ENCODE measurements around the gene DISP3.

The DISP3 gene

DNA sequence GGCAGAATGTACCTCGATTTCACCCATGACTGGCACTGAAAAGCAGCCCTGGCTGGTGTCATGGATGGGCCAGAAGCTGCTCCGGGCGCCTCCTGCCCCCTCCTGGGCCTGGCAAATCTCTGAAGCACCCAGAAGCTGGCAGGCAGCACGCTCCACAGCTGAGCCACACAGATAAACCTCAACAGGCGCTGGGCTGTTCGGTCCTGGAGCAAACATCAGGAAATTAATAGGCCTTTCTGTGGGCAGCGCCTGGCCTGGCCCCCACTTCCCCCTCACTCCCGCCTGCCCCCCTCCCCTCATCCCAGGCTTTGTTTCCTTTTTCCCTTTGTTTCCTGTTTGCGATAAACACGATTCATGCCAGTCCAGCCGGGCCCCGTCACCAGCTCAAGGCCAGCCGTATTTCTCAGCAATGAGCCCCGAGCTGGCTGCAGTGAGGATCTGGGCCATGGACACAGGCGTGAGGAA is 20.1 kb upstream of the DISP3 start:
- DNase-seq: no peak

GRCh38 chr1:11461531-11462137 is 17.3 kb upstream of the DISP3 start:
- no peak for DNase-seq

DNA sequence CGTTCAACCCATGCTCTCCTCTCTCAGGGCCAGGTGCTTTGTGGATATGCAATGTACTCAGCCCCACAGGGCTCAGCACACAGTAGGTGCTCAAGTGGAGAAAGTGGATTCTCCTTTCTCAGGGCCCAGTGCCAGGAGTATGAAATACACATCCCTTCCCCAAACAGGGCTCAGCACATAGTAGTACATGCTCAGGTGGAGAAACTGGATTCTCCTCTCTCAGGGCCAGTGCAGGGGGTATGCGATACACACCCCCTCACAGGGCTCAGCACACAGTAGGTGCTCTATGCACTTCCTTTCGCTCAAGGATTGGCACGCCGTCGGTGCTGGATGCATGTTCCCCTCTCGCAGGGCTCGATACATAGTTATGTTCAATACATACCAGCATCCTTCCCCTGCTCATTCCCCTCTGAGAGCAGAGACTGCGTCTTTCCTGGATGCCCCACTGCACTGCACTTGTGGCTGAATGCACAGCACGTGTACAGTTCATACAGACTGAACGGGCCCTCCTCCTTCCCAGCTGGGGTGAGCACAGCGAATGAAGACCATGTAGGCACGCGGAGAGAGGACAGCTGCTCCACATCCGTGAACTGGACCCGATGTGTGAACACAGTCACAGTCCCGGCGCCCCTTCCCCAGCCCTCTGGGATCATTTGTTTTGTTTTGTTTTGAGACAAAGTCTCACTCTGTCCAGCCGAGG is 16.6 kb upstream of the DISP3 start:
- no peak for DNase-seq

DNA sequence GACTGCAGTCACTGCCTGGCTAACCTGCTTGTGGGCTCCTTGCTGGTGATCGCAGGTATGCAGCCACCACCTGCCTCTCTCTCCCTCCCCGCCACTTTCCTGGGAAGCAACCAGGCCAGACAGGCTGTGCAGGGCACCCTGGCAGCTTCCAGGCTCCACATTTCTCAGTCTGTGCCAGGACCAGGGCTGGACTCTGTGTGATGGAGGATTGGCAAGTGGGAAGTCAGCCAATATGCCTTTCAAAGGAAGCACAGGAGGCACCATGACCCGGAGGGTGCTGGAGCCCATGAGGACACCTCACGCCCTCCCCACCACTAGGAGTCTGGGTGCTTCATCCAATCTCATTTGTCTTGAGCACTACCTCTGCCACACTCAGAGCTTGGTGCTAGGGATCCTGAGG is 15.8 kb upstream of the DISP3 start:
- no peak for DNase-seq

DNA sequence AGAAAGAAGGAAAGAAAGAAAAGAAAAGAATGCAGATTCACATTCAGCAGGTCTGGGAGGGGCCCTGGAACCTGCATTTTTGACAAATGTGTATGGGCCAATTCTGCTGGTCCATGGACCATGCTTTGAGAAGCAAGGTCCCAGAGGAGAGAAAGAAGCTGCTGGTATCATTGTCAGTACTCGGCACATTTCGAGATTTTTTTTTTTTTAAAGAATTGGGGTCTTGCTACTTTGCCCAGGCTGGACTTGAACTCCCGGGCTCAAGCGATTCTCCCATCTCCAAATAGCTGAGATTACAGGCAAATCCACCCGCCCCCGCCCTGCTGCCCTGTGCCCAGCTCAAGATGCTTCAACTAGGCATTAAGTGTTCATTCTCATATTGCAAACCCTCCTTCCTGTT is 13.6 kb upstream of the DISP3 start:
- no peak for DNase-seq

DNA sequence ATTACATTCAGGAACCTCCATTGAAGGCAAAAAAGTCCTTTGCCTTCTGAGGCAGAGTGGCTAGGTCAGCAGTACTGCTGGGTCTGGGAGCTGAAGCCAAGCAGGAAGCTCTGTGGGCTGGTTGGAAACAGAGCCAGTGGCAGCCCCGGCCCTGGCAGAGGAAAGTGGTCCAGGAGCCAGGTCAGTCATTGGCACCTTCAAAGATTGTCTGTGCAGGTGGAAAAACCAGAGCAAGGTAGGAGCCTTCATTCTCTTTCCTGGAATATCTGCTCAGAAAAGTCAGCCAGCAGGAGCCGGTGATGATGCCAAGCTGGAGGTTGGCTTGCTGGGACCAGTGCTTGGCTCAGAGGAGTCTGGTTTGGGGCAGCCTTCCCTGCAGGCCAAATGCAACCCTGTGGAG is 12.5 kb upstream of the DISP3 start:
- no peak for DNase-seq

DNA sequence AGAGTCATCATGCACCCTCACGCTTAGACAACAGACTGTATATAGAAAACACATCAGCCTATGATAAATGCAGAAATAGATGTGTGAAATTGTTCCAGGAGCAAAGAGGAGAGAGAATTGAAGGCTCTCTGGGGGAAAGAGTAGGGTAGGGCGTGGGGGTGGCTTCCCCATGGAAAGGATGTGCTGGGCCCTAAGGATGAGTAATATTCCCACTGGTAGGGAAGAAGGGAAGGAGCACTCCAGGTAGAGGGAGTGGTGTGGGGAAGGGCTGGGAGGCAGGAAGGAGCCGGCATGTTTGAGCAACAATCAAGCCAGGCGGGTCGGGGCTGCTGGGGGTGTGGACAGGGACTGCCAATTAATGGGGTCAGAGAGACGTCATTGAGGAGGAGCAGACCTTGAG is 10.1 kb upstream of the DISP3 start:
- no peak for DNase-seq

- no peak for DNase-seq
Measured at GRCh38 chr1:11470912-11471311, 8.0 kb upstream of the DISP3 start.

DNA sequence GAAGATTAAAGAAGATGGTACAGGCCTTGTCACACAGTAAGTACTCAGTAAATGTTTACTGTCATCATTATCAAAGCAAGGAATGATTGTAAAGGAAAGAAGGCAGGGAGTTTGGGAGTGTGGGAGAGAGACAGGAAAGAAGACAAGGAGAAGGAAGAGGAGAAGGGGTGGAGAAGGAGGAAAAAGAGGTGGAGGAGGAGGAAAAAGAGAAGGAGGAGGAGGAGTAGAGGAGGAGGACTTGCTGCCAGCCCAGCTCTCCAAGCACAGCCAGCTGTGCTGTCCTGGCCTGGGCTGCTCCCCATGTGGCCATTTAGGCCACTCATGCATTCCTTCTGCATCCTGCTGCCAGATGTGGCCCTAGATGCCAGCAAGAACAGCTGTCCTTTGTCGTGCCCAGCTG is 7.5 kb upstream of the DISP3 start:
- no peak for DNase-seq

- DNase-seq: no peak
Measured at GRCh38 chr1:11472284-11472683, 6.7 kb upstream of the DISP3 start.

DNA sequence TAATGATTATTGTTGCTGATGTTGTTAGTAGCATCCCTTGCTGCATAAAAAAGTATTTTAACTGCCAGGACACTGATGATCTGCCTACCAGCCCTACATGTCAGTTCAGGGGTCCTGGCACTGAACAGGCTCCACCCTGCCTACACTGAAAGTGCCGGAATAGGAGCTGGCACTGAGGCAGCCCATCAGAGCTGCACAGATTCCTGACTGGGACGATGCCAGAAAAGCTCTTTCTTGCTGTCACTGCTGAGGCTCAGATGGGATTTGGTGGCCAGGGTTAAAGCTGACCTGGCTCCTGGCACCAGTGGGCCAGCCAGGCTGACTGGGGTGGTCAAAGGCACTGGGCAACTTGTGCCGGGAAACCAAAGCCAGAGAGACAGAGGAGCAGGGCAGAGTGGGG is 6.2 kb upstream of the DISP3 start:
- no peak for DNase-seq

- DNase-seq: no peak
Measured at GRCh38 chr1:11473491-11474034, 5.4 kb upstream of the DISP3 start.

DNA sequence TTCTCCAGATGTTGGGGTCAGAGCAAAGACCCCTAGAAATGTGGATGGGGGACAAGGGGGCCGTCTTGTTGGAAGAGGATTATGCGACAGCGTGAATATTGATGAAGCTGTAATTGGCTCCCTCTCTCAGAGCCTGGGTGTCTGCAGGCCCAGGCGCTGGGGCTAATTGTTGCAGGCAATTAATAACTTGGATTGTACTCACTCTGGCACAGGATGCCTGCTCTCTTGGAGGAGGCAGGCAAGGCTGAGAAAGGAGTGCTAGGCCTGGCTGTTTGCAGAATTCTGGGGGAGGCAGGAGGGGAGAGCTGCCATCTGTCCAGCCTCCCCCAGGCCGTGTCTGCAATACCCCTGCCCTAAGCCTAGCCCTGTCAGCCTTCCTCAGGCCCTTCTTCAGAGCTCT is 4.1 kb upstream of the DISP3 start:
- DNase-seq: no peak

DNA sequence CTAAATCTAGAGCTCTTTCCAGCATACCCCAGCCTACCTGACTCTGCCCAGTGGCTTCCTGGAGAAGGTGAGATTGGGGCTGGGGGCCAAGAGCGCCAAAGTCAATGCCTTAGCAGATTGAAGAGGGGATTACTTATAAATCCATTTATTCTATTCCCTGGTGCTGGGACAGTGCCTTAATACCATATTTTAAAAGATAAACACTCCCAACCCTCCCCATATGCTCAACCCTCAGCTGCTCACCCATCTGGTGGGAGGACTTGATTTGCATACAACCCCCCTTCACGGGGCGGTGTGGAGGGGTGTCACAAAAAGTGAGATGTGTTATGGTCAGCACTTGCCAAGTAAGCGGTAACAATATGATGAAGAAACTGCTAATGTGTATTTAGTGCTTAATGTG is 3.2 kb upstream of the DISP3 start:
- DNase-seq: no peak

- no peak for DNase-seq
Measured at GRCh38 chr1:11479375-11479979, 522 bp downstream of the DISP3 start.

DNA sequence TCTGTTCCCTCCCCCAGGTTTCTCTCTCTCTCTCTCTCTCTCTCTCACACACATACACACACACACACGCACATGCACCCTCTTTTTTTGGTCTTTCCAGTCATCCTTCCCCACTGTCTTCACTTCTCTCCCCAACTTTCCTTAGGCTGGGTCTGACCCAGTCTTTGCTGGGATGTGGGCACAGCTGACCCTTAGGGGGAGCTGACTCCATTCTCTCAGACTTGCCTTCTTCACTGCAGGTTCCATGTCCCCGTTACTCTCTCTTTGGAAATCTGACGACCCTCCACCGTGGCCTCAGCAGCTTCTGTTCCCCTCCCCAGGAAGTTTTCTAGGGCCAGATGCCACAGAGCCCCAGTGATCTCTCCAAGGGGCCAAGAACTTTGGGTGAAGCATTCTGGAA is 2.1 kb downstream of the DISP3 start:
- no peak for DNase-seq

DNA sequence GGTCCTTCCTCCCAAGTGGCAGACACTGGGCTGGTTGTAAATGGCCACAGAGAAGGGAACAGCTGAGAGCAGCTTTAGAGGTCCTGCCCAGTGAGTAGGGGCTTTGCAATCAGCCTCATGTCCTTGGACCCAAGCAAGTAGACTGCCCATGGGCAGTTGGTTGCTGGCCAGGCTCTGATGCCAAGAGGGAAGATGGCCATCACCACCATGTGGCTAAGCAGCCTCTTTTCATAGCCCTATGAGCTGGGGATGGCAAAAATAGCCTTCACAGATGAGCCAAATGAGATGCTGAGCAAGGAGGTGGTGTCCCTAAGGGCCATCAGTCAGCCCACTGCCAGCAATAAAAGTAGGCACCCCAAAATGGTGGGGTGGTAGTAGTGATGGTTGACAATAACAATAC is 3.2 kb downstream of the DISP3 start:
- no peak for DNase-seq

GRCh38 chr1:11482701-11483479 is 3.9 kb downstream of the DISP3 start:
- DNase-seq: no peak

GRCh38 chr1:11483581-11484320 is 4.8 kb downstream of the DISP3 start:
- no peak for DNase-seq

DNA sequence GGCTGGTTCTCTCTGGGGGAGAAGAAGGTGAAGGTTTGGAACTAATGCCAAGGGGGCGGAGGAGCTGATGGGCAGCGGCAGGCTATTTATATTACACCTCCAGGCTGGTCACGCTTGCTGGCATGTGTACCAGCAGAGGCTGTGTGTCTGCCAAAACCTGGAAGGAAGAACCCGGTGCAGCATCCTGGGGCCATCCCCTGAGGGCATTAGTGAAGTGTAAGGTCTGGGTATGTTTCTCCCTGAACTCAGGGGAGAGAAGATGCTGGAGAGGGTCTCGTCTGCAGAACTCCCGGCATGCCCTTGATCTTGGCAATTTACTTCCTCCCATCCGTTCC is 5.3 kb downstream of the DISP3 start:
- DNase-seq: no peak

- DNase-seq: no peak
Measured at GRCh38 chr1:11485191-11485590, 6.2 kb downstream of the DISP3 start.

GRCh38 chr1:11486231-11487009 is 7.5 kb downstream of the DISP3 start:
- DNase-seq: no peak
